Large intestine (tissue), 3 donors: ENCODE measurements around the gene NECAB2. TPM values are rescaled to one million over a fixed set of nuclear protein-coding genes. Genes with fewer than 3 reads are reported as not detected.

ENCODE experiments used
- DNase-seq, 2 donors: peaks; one replicate each; pipeline versions ENCODE4 v3.0.0 to v3.0.0-alpha.2; 2013
- H3K27ac ChIP-seq: one replicate; pipeline ENCODE4 v1.5.1; 2013; ENCODE audit warnings: low read length
- H3K27me3 ChIP-seq: 2 replicates; pipeline ENCODE4 v1.6.1; 2013; ENCODE audit warnings: low read length; ENCODE audit not compliant: control insufficient read depth, insufficient read depth
- H3K36me3 ChIP-seq: 2 replicates; pipeline ENCODE4 v1.6.1; 2013; ENCODE audit warnings: low read length; ENCODE audit not compliant: control insufficient read depth, insufficient read depth
- H3K4me1 ChIP-seq: one replicate; pipeline ENCODE4 v1.6.1; 2013; ENCODE audit warnings: low read length; ENCODE audit not compliant: control insufficient read depth, insufficient read depth
- H3K4me3 ChIP-seq: one replicate; pipeline ENCODE4 v1.5.1; 2013; ENCODE audit warnings: low read length
- H3K9me3 ChIP-seq: one replicate; pipeline ENCODE4 v1.6.1; 2013; ENCODE audit warnings: mild to moderate bottlenecking, low read depth, low read length, moderate library complexity; ENCODE audit not compliant: control insufficient read depth
- WGBS: methylation state at CpG from one replicate; pipeline ENCODE4 v1.1.5; 2013; ENCODE audit warnings: low lambda C conversion rate; ENCODE audit not compliant: insufficient coverage; 5-methylcytosine and 5-hydroxymethylcytosine counted together
- polyA plus RNA-seq: library from polyadenylated mRNA; unstranded; fragments of 120-200 nt; gene quantifications from one replicate; pipeline ENCODE4 v1.2.1, GENCODE V29; 2013

The NECAB2 gene
- polyA plus RNA-seq, 1 donor, result 6.6 TPM

DNA sequence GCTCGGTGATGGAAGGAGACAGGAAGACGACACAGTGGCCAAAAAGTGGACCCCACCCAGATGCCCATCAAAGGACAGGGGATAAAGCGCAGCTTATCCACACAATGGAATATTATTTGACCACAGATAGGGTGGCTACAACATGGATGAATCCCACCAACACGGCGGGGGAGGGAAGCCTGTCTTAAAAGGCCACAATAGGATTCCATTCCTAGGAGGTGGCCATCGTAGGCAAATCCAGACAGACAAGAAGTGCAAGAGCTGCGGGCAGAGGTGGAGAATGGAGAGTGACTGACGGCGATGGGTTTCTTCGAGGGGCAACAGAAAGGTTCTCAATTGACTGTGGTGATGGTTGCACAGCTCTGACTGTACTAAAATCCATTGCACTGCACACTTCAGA is 58.6 kb downstream of the NECAB2 start:
- DNase-seq, result no peak
- Histone ChIP-seq H3K36me3 (no peaks in the 10 kb centered on the region), H3K4me3 (no peak overlapping the region), H3K9me3 (no peaks in the 10 kb centered on the region), H3K4me1 (no peaks in the 10 kb centered on the region), H3K27me3 (peaks cover 6% of the 10 kb centered on the region), H3K27ac (no peak overlapping the region)
- no CpG with 5 or more reads among the region's 10 CpGs for WGBS

DNA sequence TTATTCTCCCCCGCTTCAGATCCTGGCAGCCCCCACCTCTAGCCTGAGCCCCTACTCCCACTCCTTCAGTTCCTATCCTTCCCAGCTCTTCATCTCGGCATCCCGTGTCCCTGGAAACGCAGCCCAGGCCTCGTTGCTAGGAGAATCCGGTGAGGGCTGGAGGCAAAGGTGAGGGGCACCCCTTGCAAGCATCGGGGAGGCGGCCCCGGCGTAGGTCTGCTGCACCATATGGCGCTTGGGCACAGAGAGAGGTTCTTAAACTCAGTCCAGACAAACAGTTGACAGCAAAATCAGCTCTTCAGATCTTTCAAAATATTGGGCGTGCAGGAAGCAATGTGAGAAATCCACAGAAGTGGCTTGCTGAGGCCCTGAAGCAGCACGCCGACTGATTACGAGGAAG is 59.6 kb downstream of the NECAB2 start:
- Histone ChIP-seq H3K4me3 (no peak overlapping the region), H3K27ac (no peak overlapping the region), H3K4me1 (no peaks in the 10 kb centered on the region), H3K9me3 (no peaks in the 10 kb centered on the region), H3K36me3 (no peaks in the 10 kb centered on the region), H3K27me3 (peaks cover 6% of the 10 kb centered on the region)
- peak in 1 of 2 donors; percentile 14 for DNase-seq
- WGBS, result 69% methylated on average over 4 of the region's 15 CpGs

DNA sequence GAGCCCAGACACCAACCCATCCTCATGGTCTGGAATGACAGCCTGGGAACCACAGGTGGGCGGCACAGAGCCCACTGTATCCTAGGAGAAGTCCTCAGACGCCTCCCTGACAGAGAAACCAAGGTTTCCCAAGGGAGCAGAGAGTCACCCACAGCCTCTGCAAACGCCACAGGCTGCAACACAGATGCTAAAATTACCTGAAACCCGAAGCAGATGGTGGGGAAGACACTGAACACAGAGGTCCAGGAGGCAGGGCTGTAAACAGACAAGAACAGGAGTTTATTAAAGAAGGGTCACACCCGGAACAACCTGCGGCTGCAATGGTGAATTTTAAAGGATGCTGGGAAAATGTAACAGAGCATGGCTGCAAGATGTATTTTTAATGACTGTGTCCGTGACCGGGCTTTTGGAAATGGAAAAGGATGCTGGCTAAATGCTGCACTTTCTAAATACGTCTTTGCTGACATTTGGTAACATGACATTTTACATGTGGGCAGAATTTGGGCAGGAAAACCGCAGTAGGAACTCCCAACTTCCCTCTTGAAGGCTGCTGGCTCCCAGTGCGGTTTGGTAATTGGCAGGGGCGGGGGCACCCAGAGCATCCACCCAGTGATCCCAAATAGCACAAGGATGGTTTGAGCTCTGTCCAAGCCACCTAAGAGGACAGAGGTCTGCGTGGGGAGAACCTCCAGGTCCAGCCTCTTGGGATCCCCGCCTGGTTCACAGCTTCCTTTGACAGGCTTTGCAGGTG is 61.4 kb downstream of the NECAB2 start:
- no peak overlapping the region for H3K4me3 ChIP-seq
- WGBS, result no CpG with 5 or more reads among the region's 14 CpGs
- no peak for DNase-seq
- H3K36me3 ChIP-seq, result no peaks in the 10 kb centered on the region
- no peaks in the 10 kb centered on the region for H3K27me3 ChIP-seq
- H3K27ac ChIP-seq, result no peak overlapping the region
- no peaks in the 10 kb centered on the region for H3K4me1 ChIP-seq
- H3K9me3 ChIP-seq, result no peaks in the 10 kb centered on the region

DNA sequence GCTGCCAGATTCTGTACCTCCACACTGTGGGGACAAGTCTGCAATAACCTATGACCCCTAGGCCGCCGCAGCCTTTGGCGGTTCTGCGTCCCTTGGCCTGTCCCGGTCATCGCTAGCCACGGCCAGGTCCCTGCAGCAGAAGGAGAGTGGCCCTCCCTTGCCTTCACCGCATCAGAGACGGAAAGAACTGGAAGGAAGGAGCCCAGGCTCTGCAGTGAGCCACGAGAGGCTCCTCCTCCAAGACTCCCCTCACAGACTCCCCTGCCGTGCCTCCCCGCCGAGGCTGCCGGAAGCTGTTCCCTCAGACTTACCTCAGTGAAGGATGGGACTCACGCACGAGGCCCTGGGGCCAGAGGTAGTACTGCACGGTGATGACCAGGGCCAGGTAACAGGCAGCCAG is 63.5 kb downstream of the NECAB2 start:
- Histone ChIP-seq H3K36me3 (no peaks in the 10 kb centered on the region), H3K27me3 (no peaks in the 10 kb centered on the region), H3K4me3 (no peak overlapping the region), H3K4me1 (no peaks in the 10 kb centered on the region), H3K27ac (no peak overlapping the region), H3K9me3 (peaks cover 2% of the 10 kb centered on the region)
- no peak for DNase-seq
- no CpG with 5 or more reads among the region's 17 CpGs for WGBS

DNA sequence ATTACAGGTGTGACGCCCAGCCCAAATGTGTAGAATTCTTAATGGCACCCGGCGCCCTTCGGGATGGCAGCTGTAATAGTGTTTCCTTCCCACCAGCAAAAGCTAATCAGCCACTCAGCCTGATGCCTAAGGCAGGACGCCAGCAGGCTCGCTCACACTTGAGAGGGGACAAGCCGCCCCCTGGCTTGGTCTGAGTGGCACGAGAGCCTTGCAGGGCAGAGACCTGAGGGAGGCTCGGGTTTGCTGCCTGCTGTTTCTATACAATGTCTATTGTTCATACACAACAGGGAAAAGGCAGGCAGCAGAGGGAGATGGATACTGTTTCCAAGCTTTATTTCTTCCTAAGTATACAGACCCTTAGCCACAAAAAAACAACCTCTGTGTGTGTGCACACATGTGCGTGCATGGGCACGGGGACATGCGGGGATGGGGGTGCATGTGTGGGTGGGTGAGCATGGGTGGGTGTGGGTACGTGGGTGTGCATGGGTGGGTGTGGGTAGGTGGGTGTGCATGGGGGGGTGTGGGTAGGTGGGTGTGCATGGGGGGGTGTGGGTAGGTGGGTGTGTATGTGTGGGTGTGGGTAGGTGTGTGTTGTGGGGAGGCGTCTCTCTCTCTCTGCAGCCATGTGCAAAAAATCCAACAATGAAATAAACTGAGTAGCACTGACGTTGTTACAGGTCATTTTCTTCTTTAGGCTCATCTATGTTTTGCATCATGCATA is 64.6 kb downstream of the NECAB2 start:
- Histone ChIP-seq H3K9me3 (peaks cover 4% of the 10 kb centered on the region), H3K36me3 (no peaks in the 10 kb centered on the region), H3K27ac (no peak overlapping the region), H3K4me3 (no peak overlapping the region), H3K4me1 (no peaks in the 10 kb centered on the region), H3K27me3 (no peaks in the 10 kb centered on the region)
- no peak for DNase-seq
- 100% methylated on average over 1 of the region's 15 CpGs for WGBS

DNA sequence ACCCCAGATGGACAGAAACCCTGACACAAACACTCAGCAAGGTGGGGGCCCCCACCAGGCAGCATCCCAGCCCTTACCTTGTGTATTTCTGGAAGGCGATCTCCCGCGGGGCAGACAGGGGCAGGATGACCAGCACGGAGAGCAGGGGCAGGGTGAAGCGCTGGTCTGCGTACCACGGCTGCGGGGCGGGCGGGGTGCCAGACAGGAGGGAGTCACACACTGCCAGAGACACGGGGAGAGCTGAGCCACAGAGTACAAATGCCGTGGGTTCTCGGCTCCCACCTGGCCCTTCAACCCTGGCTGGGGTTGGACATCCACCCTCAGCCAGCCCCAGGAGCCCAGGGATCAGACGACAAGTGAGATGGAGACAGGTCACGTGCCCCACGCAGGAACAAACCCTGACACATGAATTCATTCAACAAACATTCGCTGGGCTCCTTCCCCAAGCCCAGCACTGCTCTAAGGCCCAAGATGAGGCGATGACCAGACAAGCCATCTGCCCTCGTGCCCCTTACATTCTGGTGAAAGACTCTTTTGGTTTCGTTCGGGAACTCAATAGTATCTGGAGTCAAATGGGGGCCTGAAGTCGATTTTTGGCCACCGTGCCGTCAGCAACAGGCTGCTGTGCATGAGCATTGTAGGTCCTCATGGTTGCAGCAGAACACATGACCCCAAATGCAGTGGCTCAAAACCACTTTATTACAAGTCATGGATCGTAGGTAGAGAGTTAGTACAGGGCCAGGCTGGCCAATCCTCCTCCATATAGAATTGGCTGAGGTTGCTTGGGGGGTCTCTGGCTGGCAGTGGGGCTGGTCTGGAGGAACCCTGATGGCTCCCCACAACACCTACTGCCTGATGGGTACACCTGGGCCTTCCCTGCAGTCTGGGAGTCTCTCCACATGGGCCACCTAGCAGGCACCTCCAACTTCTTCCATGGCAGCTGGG is 65.5 kb downstream of the NECAB2 start:
- no peak for DNase-seq
- peaks cover 4% of the 10 kb centered on the region for H3K9me3 ChIP-seq
- H3K36me3 ChIP-seq, result no peaks in the 10 kb centered on the region
- H3K4me3 ChIP-seq, result no peak overlapping the region
- H3K4me1 ChIP-seq, result no peaks in the 10 kb centered on the region
- no peaks in the 10 kb centered on the region for H3K27me3 ChIP-seq
- no peak overlapping the region for H3K27ac ChIP-seq
- WGBS, result no CpG with 5 or more reads among the region's 25 CpGs

DNA sequence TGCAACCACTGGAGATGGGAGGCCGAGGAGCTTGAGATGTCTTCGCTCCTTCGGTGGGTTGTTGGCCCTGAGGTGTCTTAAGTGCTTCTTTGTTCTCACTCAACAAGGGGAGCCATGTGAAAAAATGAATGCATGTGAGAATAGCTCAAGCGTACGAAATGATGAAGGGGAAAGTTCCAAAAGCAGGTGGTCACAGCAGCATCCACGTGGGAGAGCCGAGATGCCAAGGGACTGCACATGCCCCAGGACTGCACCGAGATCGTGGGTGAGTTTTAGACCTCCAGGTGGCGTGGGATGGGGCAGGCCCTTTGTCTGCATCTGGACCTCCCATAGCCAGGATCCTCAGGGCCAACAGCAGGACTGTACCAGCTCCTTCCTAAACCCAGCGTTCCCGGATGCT is 66.5 kb downstream of the NECAB2 start:
- Histone ChIP-seq H3K36me3 (no peaks in the 10 kb centered on the region), H3K27me3 (no peaks in the 10 kb centered on the region), H3K4me3 (no peak overlapping the region), H3K27ac (no peak overlapping the region), H3K4me1 (no peaks in the 10 kb centered on the region), H3K9me3 (peaks cover 4% of the 10 kb centered on the region)
- no CpG with 5 or more reads among the region's 12 CpGs for WGBS
- DNase-seq, result no peak

DNA sequence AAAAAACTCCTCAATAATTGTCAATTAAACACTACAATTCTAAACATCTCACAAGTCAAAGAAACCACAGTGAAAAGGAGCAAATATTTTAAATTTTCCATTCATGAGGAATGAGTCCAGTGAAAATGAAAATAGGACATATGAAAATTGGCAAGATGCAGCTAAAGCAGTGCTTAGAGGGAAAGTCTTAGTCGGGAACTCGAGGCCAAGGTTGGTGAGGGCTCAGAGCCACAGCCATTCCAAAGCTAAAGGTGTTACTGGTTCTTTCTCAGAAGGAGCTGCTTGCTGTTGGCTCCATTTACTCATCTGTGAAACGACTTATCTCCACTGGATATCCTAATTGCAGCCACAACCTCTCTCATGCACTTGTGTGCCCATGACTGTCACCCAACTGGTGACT is 68.1 kb downstream of the NECAB2 start:
- no peak for DNase-seq
- H3K27ac ChIP-seq, result no peak overlapping the region
- H3K4me3 ChIP-seq, result no peak overlapping the region
- H3K9me3 ChIP-seq, result peaks cover 4% of the 10 kb centered on the region
- no peaks in the 10 kb centered on the region for H3K27me3 ChIP-seq
- no CpG with 5 or more reads among the region's 3 CpGs for WGBS
- no peaks in the 10 kb centered on the region for H3K36me3 ChIP-seq
- H3K4me1 ChIP-seq, result no peaks in the 10 kb centered on the region

DNA sequence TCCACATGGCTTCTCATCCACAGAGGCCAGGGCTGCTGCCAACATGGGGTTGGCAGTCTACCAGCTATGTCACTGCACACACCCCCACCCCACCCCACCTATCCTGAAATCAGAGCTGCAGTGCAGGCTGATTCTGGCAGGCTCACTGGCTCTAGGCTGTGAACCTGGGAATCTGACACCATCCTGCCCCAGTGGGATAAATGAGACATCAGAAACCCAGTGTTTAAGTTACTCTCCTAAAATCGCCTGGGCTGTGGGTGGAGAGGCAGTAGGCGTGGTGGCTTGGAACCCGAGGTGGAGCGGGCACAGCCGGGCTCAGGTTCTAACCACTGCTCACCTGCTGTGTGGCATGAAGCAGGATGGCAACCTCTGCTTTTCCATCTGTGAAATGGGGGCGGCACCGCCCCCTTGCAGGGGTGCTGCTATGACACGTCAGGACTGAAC is 69.0 kb downstream of the NECAB2 start:
- Histone ChIP-seq H3K27me3 (peaks cover 3% of the 10 kb centered on the region), H3K27ac (no peak overlapping the region), H3K4me1 (no peaks in the 10 kb centered on the region), H3K4me3 (no peak overlapping the region), H3K9me3 (peaks cover 4% of the 10 kb centered on the region), H3K36me3 (no peaks in the 10 kb centered on the region)
- WGBS, result no CpG with 5 or more reads among the region's 8 CpGs
- DNase-seq, result no peak

DNA sequence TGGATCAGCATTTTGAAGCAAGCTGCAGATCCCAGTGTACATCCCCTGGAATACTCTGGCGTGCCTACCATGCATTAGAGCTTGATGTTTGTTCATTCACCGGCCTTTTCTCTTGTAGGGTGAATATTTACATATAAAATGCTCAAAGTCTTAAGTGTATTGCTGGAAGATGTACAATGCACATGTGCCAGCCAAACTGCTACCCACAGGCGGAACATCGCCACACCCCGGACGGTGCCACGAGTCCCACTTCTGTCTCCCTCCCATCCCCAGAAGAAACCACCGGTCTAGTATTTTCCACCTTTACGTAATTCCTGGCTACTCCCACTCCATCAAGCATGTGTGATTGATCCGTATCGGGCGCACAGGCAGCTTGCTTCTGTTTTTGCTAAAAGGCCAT is 70.4 kb downstream of the NECAB2 start:
- Histone ChIP-seq H3K9me3 (peaks cover 4% of the 10 kb centered on the region), H3K4me1 (no peaks in the 10 kb centered on the region), H3K27me3 (peaks cover 16% of the 10 kb centered on the region), H3K27ac (no peak overlapping the region), H3K36me3 (no peaks in the 10 kb centered on the region), H3K4me3 (no peak overlapping the region)
- DNase-seq, result no peak
- no CpG with 5 or more reads among the region's 12 CpGs for WGBS
